NOMO-1 (cell line): ENCODE results near the gene EYS.

ENCODE experiments used
- DNase-seq, 2 experiments: peaks; one replicate each; lab custom pipeline; 2025; ENCODE audit not compliant: unreplicated experiment in 2 of 2; lab: John Stamatoyannopoulos, UW

The EYS gene

GRCh38 chr6:63673692-63674091 is 2033.3 kb downstream of the EYS start:
- DNase-seq = no peak

- peak; percentile 13 to 19 for DNase-seq
Observed at GRCh38 chr6:63672582-63673129, 2034.4 kb downstream of the EYS start.

- DNase-seq = no peak
Observed at GRCh38 chr6:63671098-63671754, 2035.8 kb downstream of the EYS start.
